ENCODE measurements around the gene LIN7B. TPM values are rescaled to one million over a fixed set of nuclear protein-coding genes. Genes with fewer than 3 reads are reported as not detected.

The LIN7B gene
- total and polyA plus RNA-seq, 2 of the 13 experiments (the other 11 are each of a cell fraction or from before 2014, with no cell fraction given): 5.3 to 7.6 TPM

- TF ChIP-seq ZUFSP (CRISPR knock-in tag; IDR thresholded peaks at IDR 0.05; ENCODE audit: borderline replicate concordance) (no peak), ZNF30 (CRISPR knock-in tag; IDR thresholded peaks at IDR 0.05) (no peak), ZBTB42 (CRISPR knock-in tag; IDR thresholded peaks at IDR 0.05) (0 out of 2 replicates have a peak, but pooled peaks have one; percentile 53), SALL1 (CRISPR knock-in tag; IDR thresholded peaks at IDR 0.05) (peak; percentile 88), SIN3B (IDR thresholded peaks at IDR 0.05; ENCODE audit: low read length) (no peak), EED (CRISPR knock-in tag; IDR thresholded peaks at IDR 0.05) (no peak), KDM1A (CRISPR knock-in tag; IDR thresholded peaks at IDR 0.05) (no peak), SRSF9 (IDR thresholded peaks at IDR 0.05; ENCODE audit: borderline replicate concordance, insufficient read depth, low read depth, low read length, poor library complexity, severe bottlenecking) (no peak), HNRNPL (IDR thresholded peaks at IDR 0.05; ENCODE audit: low read depth, low read length) (0 out of 2 replicates have a peak, but pooled peaks have one; percentile 49), ZNF709 (CRISPR knock-in tag; IDR thresholded peaks at IDR 0.05) (peak; percentile 93; the same call in 1 of the 2 replicates), ZNF275 (CRISPR knock-in tag; IDR thresholded peaks at IDR 0.05; ENCODE audit: borderline replicate concordance) (peak; percentile 68), ZNF331 (CRISPR knock-in tag; IDR thresholded peaks at IDR 0.05) (peak; percentile 43; the same call in 1 of the 2 replicates), ZFP91 (CRISPR knock-in tag; IDR thresholded peaks at IDR 0.05; ENCODE audit: borderline replicate concordance) (peak; percentile 99), ZNF883 (CRISPR knock-in tag; IDR thresholded peaks at IDR 0.05; ENCODE audit: not compliant biosample characterization) (peak; percentile 59), ZBTB14 (CRISPR knock-in tag; IDR thresholded peaks at IDR 0.05) (peak; percentile 81), ZNF710 (CRISPR knock-in tag; IDR thresholded peaks at IDR 0.05; ENCODE audit: borderline replicate concordance) (no peak), DRAP1 (CRISPR knock-in tag; IDR thresholded peaks at IDR 0.05) (no peak), ZNF496 (CRISPR knock-in tag; IDR thresholded peaks at IDR 0.05; ENCODE audit: insufficient replicate concordance) (no peak), NCOR1 (IDR thresholded peaks at IDR 0.05; ENCODE audit: borderline replicate concordance, low read length) (no peak)
Observed at GRCh38 chr19:49118565-49119410, 4.6 kb downstream of the LIN7B start, which contains the start of gene C19orf73 (continued).

Measured in HepG2 (cell line).